ENCODE data around the gene PAN2. TPM values are rescaled to one million over a fixed set of nuclear protein-coding genes. Genes with fewer than 3 reads are reported as not detected.
A peak's percentile ranks its signal among the peaks of the same experiment; 100 is the strongest.

The PAN2 gene
- total RNA-seq, 1 experiment from 2014 or later = 15.3 TPM

DNA sequence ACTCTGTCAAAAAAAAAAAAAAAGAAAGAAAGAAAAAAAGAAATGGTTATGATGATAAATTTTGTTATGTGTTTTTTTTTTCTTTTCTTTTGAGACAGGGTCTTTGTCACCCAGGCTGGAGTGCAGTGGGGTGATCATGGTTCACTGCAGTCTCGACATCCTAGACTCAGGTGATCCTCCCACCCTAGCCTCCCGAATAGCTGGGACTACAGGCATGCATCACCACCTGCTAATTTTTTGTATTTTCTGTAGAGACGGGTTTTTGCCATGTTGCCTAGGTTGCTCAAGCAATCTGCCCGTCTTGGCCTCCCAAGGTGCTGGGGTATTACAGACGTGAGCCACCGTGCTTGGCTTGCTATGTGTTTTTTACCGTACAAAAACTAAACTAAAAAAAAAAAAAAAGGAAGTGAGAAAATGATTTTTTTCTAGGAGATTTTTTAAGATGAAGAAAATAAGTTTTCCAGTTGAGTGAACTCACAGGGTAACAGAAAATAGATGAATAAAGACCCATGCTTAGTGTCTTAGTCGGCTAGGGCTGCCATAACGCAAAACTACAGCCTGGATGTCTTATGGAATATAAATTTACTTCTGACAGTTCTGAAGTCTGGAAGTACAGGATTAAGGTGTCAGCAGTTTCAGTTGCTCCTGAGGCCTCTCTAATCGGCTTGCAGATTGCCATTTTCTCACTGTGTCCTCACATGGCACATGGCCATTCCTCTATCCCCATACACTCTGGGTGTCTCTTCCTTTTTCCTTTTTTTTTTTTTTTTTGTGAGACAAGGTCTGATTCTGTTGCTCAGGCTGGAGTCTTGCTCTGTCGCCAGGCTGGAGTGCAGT lies 42.0 kb upstream of the PAN2 start:
- no peaks in the 10 kb centered on the region for H3K9me2 ChIP-seq (replicated peaks; ENCODE audit: low read length)
- no peak for DNase-seq
- TF ChIP-seq, protein P1, sequence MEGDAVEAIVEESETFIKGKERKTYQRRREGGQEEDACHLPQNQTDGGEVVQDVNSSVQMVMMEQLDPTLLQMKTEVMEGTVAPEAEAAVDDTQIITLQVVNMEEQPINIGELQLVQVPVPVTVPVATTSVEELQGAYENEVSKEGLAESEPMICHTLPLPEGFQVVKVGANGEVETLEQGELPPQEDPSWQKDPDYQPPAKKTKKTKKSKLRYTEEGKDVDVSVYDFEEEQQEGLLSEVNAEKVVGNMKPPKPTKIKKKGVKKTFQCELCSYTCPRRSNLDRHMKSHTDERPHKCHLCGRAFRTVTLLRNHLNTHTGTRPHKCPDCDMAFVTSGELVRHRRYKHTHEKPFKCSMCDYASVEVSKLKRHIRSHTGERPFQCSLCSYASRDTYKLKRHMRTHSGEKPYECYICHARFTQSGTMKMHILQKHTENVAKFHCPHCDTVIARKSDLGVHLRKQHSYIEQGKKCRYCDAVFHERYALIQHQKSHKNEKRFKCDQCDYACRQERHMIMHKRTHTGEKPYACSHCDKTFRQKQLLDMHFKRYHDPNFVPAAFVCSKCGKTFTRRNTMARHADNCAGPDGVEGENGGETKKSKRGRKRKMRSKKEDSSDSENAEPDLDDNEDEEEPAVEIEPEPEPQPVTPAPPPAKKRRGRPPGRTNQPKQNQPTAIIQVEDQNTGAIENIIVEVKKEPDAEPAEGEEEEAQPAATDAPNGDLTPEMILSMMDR (conservative IDR thresholded peaks at IDR 0.05; ENCODE audit: low read depth, low read length) = no peak
- no peak for TF ChIP-seq EZH2 (IDR thresholded peaks at IDR 0.05; ENCODE audit: low read length, unreplicated experiment)
- no peak for TF ChIP-seq EZH2phosphoT487 (IDR thresholded peaks at IDR 0.05; ENCODE audit: borderline replicate concordance, low read length)
- no peak overlapping the region for H3K4me3 ChIP-seq (ENCODE audit: low read length)
- H3K36me3 ChIP-seq (ENCODE audit: low read depth, low read length) = no peaks in the 10 kb centered on the region
- H3K4me1 ChIP-seq (ENCODE audit: insufficient read depth, low read length) = peaks cover 10% of the 10 kb centered on the region
- H3K4me2 ChIP-seq (ENCODE audit: low read length) = no peak overlapping the region
- ChIA-PET POLR2A (ENCODE audit: unreplicated experiment) (no interaction called here), CTCF (interaction anchor here (0.7 kb wide), 1 partner anchor 60 kb away, joined by 3 read pairs; the partner anchor contains the start of gene CNPY2)
- no peaks in the 10 kb centered on the region for H4K20me1 ChIP-seq (ENCODE audit: low read length)
- H3K9ac ChIP-seq (ENCODE audit: low read length) = no peak overlapping the region
- H3K79me2 ChIP-seq (ENCODE audit: low read length) = no peaks in the 10 kb centered on the region
- ATAC-seq = no peak
- H3K9me3 ChIP-seq (ENCODE audit: low read length) = no peaks in the 10 kb centered on the region
- no peaks in the 10 kb centered on the region for H3F3A ChIP-seq (ENCODE audit: low read length, unreplicated experiment)
- no peak overlapping the region for H2AFZ ChIP-seq (ENCODE audit: low read length)
- H3K27ac ChIP-seq (ENCODE audit: low read length) = no peak overlapping the region
- H3K27me3 ChIP-seq (ENCODE audit: low read length) = no peaks in the 10 kb centered on the region
- BruUV-seq (replicated peaks) = no TSS peak
- intact Hi-C loops (cut with micrococcal nuclease) = no loop called here

DNA sequence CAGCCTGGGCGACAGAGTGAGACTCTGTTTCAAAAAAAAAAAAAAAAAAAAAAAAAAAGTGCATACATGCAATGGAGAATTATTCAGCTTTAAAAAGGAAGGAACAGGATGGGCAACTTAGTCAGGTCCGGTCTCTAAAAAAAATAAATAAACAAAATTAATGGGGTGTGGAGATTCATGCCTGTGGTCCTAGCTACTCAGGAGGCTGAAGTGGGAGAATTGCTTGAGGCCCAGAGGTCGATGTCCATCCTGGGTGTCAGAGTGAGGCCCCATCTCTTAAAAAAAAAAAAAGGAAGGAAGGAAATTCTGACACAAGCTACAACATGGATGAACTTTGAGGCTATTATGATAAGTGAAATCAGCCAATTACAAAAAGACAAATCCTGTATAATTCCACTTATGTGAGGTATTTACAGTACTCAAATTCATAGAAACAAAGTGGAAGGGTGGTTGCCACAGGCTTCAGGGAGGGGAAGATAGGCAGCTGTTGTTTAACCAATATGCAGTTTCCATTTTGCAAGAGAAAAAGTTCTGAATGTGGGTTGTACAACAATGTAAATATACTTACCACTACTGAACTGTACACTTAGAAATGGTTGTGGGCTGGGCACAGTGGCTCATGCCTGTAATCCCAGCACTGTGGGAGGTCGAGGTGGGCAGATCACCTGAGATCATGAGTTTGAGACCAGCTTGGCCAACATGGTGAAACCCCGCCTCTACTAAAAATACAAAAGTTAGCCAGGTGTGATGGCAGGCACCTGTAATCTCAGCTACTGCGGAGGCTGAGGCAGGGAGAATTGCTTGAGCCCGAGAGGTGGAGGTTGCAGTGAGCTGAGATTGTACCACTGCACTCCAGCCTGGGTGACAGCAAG lies 41.2 kb upstream of the PAN2 start:
- ChIA-PET CTCF (interaction anchor here (0.6 to 0.7 kb wide), 3 partner anchors 18 to 59 kb away, joined by 3 to 6 read pairs (median 4); partner anchors contain the start of gene CNPY2), POLR2A (ENCODE audit: unreplicated experiment) (interaction anchor here (0.6 to 1.0 kb wide), 2 partner anchors 11 to 15 kb away, joined by 10 to 11 read pairs; partner anchors contain the start of gene STAT2)
- no peaks in the 10 kb centered on the region for H3F3A ChIP-seq (ENCODE audit: low read length, unreplicated experiment)
- H2AFZ ChIP-seq (ENCODE audit: low read length) = peak overlapping the region; percentile 15; the same call in 1 of the 2 replicates
- H3K4me2 ChIP-seq (ENCODE audit: low read length) = no peak overlapping the region
- H4K20me1 ChIP-seq (ENCODE audit: low read length) = no peaks in the 10 kb centered on the region
- H3K9me2 ChIP-seq (replicated peaks; ENCODE audit: low read length) = no peaks in the 10 kb centered on the region
- peak; percentile 48; the same call in 1 of the 2 replicates for ATAC-seq
- no peak overlapping the region for H3K4me3 ChIP-seq (ENCODE audit: low read length)
- no peaks in the 10 kb centered on the region for H3K27me3 ChIP-seq (ENCODE audit: low read length)
- H3K36me3 ChIP-seq (ENCODE audit: low read depth, low read length) = no peaks in the 10 kb centered on the region
- H3K4me1 ChIP-seq (ENCODE audit: insufficient read depth, low read length) = peaks cover 10% of the 10 kb centered on the region
- no TSS peak for BruUV-seq (replicated peaks)
- intact Hi-C loops (cut with micrococcal nuclease) = no loop called here
- no peak overlapping the region for H3K9ac ChIP-seq (ENCODE audit: low read length)
- H3K9me3 ChIP-seq (ENCODE audit: low read length) = no peaks in the 10 kb centered on the region
- peak; percentile 37 for DNase-seq
- no peaks in the 10 kb centered on the region for H3K79me2 ChIP-seq (ENCODE audit: low read length)
- TF ChIP-seq EZH2phosphoT487 (IDR thresholded peaks at IDR 0.05; ENCODE audit: borderline replicate concordance, low read length) = no peak
- TF ChIP-seq EZH2 (IDR thresholded peaks at IDR 0.05; ENCODE audit: low read length, unreplicated experiment) = no peak
- TF ChIP-seq, protein P1 (conservative IDR thresholded peaks at IDR 0.05; ENCODE audit: low read depth, low read length) = no peak
- H3K27ac ChIP-seq (ENCODE audit: low read length) = no peak overlapping the region

Data from PC-3 (cell line).